GM12878 (cell line): ENCODE measurements around the gene RPL13A. TPM values are rescaled to one million over a fixed set of nuclear protein-coding genes. Genes with fewer than 3 reads are reported as not detected.
A peak's percentile ranks its signal among the peaks of the same experiment; 100 is the strongest.

ENCODE experiments used
- ATAC-seq: fragments of 200-7000 bp; cut with Tn5 transposase; 3 replicates; pipeline ENCODE4 v1.9.1; 2020; ENCODE audit warnings: mild to moderate bottlenecking, moderate library complexity
- BruUV-seq: library from RNA; stranded (reverse); fragments of 400-500 nt; replicated peaks from 2 replicates; lab custom pipeline; 2021; lab: Mats Ljungman, UMichigan
- CTCF ChIA-PET: fragments of 300-600 bp; sonication (Branson Sonifier 250); formaldehyde crosslinking; extraction: SDS; loops from one replicate; lab custom pipeline; 2021; ENCODE audit warnings: inconsistent platforms; lab: Yijun Ruan, JAX
- POLR2A ChIA-PET: fragments of 350-600 bp; formaldehyde crosslinking; extraction: SDS; loops from one replicate; lab custom pipeline; 2021; ENCODE audit warnings: inconsistent platforms; lab: Charles Lee
- RAD21 ChIA-PET: fragments of 300-600 bp; sonication (Branson Sonifier 250); formaldehyde crosslinking; loops from one replicate; lab custom pipeline; 2023; ENCODE audit warnings: antibody characterized with exemption; ENCODE audit not compliant: unreplicated experiment; lab: Charles Lee
- SMC1A ChIA-PET: fragments of 300-600 bp; sonication (Branson Sonifier 250); formaldehyde crosslinking; loops from one replicate; lab custom pipeline; 2023; ENCODE audit not compliant: unreplicated experiment, uncharacterized antibody; lab: Charles Lee
- DNase-seq: peaks from one replicate; pipeline ENCODE4 v3.0.0-alpha.2; 2011; ENCODE audit warnings: low read depth, low spot score
- FAIRE-seq: peaks from 3 replicates; lab custom pipeline; 2011; peaks lifted over from hg19 to GRCh38; lab: Jason Lieb, UNC
- H2AFZ ChIP-seq: 2 replicates; pipeline ENCODE4 v1.6.0; 2011; ENCODE audit warnings: low read depth, low read length, control low read depth; ENCODE audit not compliant: control insufficient read depth
- H3K27ac ChIP-seq: 2 replicates; pipeline ENCODE4 v1.5.1; 2011; ENCODE audit warnings: control low read depth; ENCODE audit not compliant: control insufficient read depth, insufficient read depth
- H3K27me3 ChIP-seq, 2 experiments: replicated peaks in 1 of 2; 2 replicates each; pipeline versions ENCODE4 v1.6.0 to v1.6.1; 2011; ENCODE audit warnings: low read length in 1 of 2; ENCODE audit not compliant: control insufficient read depth in 2 of 2, insufficient read depth in 2 of 2
- H3K36me3 ChIP-seq, 2 experiments: 2 replicates each; pipeline ENCODE4 v1.5.1; 2011; ENCODE audit warnings: low read length in 1 of 2; ENCODE audit not compliant: control insufficient read depth in 2 of 2, insufficient read depth in 2 of 2
- H3K4me1 ChIP-seq: 2 replicates; pipeline ENCODE4 v1.6.1; 2011; ENCODE audit warnings: mild to moderate bottlenecking, low read length, moderate library complexity, mixed read lengths; ENCODE audit not compliant: control insufficient read depth, insufficient read depth
- H3K4me2 ChIP-seq: 2 replicates; pipeline ENCODE4 v1.6.0; 2011; ENCODE audit warnings: control low read depth; ENCODE audit not compliant: control insufficient read depth, insufficient read depth
- H3K4me3 ChIP-seq: fragments of 200-600 bp; sonication (generic); 2 replicates; pipeline ENCODE4 v1.5.1; 2016
- H3K79me2 ChIP-seq: 2 replicates; pipeline ENCODE4 v1.6.0; 2011; ENCODE audit warnings: low read length; ENCODE audit not compliant: control insufficient read depth, insufficient read depth
- H3K9ac ChIP-seq: 2 replicates; pipeline ENCODE4 v1.8.0; 2011; ENCODE audit warnings: low read length, control low read depth, mixed read lengths; ENCODE audit not compliant: control insufficient read depth, insufficient read depth
- H3K9me3 ChIP-seq: replicated peaks from 3 replicates; pipeline ENCODE4 v1.5.1; 2011; ENCODE audit warnings: mild to moderate bottlenecking, low read length; ENCODE audit not compliant: control insufficient read depth, insufficient read depth
- H4K20me1 ChIP-seq: 2 replicates; pipeline ENCODE4 v1.6.0; 2011; ENCODE audit not compliant: control insufficient read depth, insufficient read depth
- ASH2L ChIP-seq: fragments of 300-600, 200-600 bp; sonication (generic); IDR thresholded peaks from 2 replicates; pipeline ENCODE4 v1.6.1; 2017; ENCODE audit warnings: low read depth, mild to moderate bottlenecking, borderline replicate concordance
- ATF7 ChIP-seq: fragments of 450-650 bp; IDR thresholded peaks from 2 replicates; pipeline ENCODE4 v1.6.1; 2016; ENCODE audit warnings: low read depth, mild to moderate bottlenecking
- CBX3 ChIP-seq: fragments of 200-600 bp; sonication (generic); IDR thresholded peaks from 2 replicates; pipeline ENCODE4 v1.6.1; 2016; ENCODE audit warnings: low read depth, borderline replicate concordance
- CHD4 ChIP-seq: fragments of 200-600 bp; sonication (generic); IDR thresholded peaks from 2 replicates; pipeline ENCODE4 v1.6.1; 2016; ENCODE audit warnings: mild to moderate bottlenecking
- CREM ChIP-seq: IDR thresholded peaks from 2 replicates; pipeline ENCODE4 v1.6.1; 2014; ENCODE audit warnings: antibody characterized with exemption, low read depth
- CTCF ChIP-seq, 3 experiments: IDR thresholded peaks in 2 of 3; conservative IDR thresholded peaks in 1 of 3; 2 replicates each; pipeline ENCODE4 v1.5.1; 2011; ENCODE audit warnings: low read depth in 3 of 3, low read length in 3 of 3, mild to moderate bottlenecking in 3 of 3, control low read depth in 2 of 3, moderate library complexity in 2 of 3, inconsistent platforms in 1 of 3, mixed read lengths in 1 of 3; ENCODE audit not compliant: control insufficient read depth in 2 of 3, insufficient read depth in 1 of 3; ENCODE audit errors: extremely low read depth in 1 of 3
- IRF4 ChIP-seq: IDR thresholded peaks from 2 replicates; pipeline ENCODE4 v1.6.1; 2011; ENCODE audit warnings: low read depth, low read length
- MEF2B ChIP-seq: fragments of 450-650 bp; IDR thresholded peaks from 2 replicates; pipeline ENCODE4 v1.6.1; 2018; ENCODE audit warnings: mild to moderate bottlenecking, moderate library complexity; ENCODE audit not compliant: partially characterized antibody, poor library complexity, severe bottlenecking
- MXI1 ChIP-seq: fragments of 150-350 bp; IDR thresholded peaks from 2 replicates; pipeline ENCODE4 v1.6.1; 2011; ENCODE audit warnings: low read depth, mild to moderate bottlenecking, inconsistent platforms, low read length, improper control_type of control experiment
- NFYB ChIP-seq: IDR thresholded peaks from 2 replicates; pipeline ENCODE4 v1.6.1; 2011; ENCODE audit warnings: low read depth, mild to moderate bottlenecking, low read length, improper control_type of control experiment, moderate library complexity; ENCODE audit not compliant: insufficient read depth
- NR2F1 ChIP-seq: fragments of 450-650 bp; conservative IDR thresholded peaks from 2 replicates; pipeline ENCODE4 v1.6.1; 2017; ENCODE audit warnings: mild to moderate bottlenecking
- RBBP5 ChIP-seq: fragments of 200-600 bp; sonication (generic); conservative IDR thresholded peaks from 2 replicates; pipeline ENCODE4 v1.6.1; 2016
- RUNX3 ChIP-seq: IDR thresholded peaks from 2 replicates; pipeline ENCODE4 v1.6.1; 2012; ENCODE audit warnings: low read length, inconsistent platforms
- SMARCA5 ChIP-seq: fragments of 450-650 bp; IDR thresholded peaks from 2 replicates; pipeline ENCODE4 v1.6.1; 2017; ENCODE audit warnings: mild to moderate bottlenecking
- SMC3 ChIP-seq: IDR thresholded peaks from 2 replicates; pipeline ENCODE4 v1.6.1; 2011; ENCODE audit warnings: low read length, improper control_type of control experiment, borderline replicate concordance
- SP1 ChIP-seq: IDR thresholded peaks from one replicate; pipeline ENCODE4 v1.6.1; 2011; ENCODE audit warnings: low read depth, low read length
- YBX1 ChIP-seq: fragments of 450-650 bp; IDR thresholded peaks from 2 replicates; pipeline ENCODE4 v1.6.1; 2016; ENCODE audit warnings: antibody characterized with exemption
- YY1 ChIP-seq: IDR thresholded peaks from 2 replicates; pipeline ENCODE4 v1.6.1; 2011; ENCODE audit warnings: low read depth, mild to moderate bottlenecking, low read length
- ZBTB33 ChIP-seq: fragments of 450-650 bp; IDR thresholded peaks from 2 replicates; pipeline ENCODE4 v1.6.1; 2017; ENCODE audit warnings: mild to moderate bottlenecking
- ZNF24 ChIP-seq: fragments of 450-650 bp; IDR thresholded peaks from 2 replicates; pipeline ENCODE4 v1.6.1; 2017; ENCODE audit warnings: antibody characterized with exemption, mild to moderate bottlenecking
- WGBS: methylation state at CpG from one replicate; pipeline ENCODE4 v1.1.6; 2016; ENCODE audit warnings: low lambda C conversion rate; ENCODE audit not compliant: insufficient replicate concordance, insufficient coverage; ENCODE audit errors: missing lambda C conversion rate; 5-methylcytosine and 5-hydroxymethylcytosine counted together
- in situ Hi-C: fragments of 300-500 bp; cut with MboI; formaldehyde crosslinking; loops from 9 replicates; pipeline ENCODE4 v1.14.3; 2018; ENCODE audit warnings: mixed read lengths
- intact Hi-C: fragments of 100-400 bp; cut with micrococcal nuclease; formaldehyde crosslinking; loops from one replicate; pipeline ENCODE4 v1.14.2; 2022; ENCODE audit not compliant: unreplicated experiment
- polyA plus RNA-seq, 11 experiments: library from polyadenylated mRNA; depleted of rRNA in 4 of 11; unstranded in 6 of 11; stranded (reverse) in 5 of 11; fragments of >200 nt; fragmentation: Nextera tagmentation in 4 of 11; fragmentation: Illumina TruSeq in 1 of 11; extraction: Ambion mirVana in 4 of 11; extraction: Trizol in 1 of 11; gene quantifications; 1 replicate in 1 of 11; 2 replicates in 10 of 11; pipeline versions ENCODE4 v1.2.1 to v1.2.3, GENCODE V29; 2011 to 2016; ENCODE audit warnings: inconsistent platforms in 2 of 11, missing spikeins in 2 of 11, low read depth in 1 of 11
- total RNA-seq, 4 experiments: library from RNA; depleted of rRNA in 3 of 4; stranded (reverse); fragments of >200 nt in 3 of 4; fragmentation: Illumina TruSeq in 1 of 4; extraction: Trizol in 1 of 4; gene quantifications; 2 replicates each; pipeline versions ENCODE4 v1.2.1 to v1.2.3, GENCODE V29; 2013 to 2021
- TF ChIP-seq, protein P1 (sequence below): fragments of 450-650 bp; IDR thresholded peaks from 2 replicates; pipeline ENCODE4 v1.6.1; 2017; ENCODE audit warnings: low read depth, mild to moderate bottlenecking, moderate library complexity

RPL13A gene
- total and polyA plus RNA-seq, 10 of the 15 experiments (the other 5 are each of a cell fraction or from before 2014, with no cell fraction given): 1,426 to 8,961 (median 4,266) TPM

DNA sequence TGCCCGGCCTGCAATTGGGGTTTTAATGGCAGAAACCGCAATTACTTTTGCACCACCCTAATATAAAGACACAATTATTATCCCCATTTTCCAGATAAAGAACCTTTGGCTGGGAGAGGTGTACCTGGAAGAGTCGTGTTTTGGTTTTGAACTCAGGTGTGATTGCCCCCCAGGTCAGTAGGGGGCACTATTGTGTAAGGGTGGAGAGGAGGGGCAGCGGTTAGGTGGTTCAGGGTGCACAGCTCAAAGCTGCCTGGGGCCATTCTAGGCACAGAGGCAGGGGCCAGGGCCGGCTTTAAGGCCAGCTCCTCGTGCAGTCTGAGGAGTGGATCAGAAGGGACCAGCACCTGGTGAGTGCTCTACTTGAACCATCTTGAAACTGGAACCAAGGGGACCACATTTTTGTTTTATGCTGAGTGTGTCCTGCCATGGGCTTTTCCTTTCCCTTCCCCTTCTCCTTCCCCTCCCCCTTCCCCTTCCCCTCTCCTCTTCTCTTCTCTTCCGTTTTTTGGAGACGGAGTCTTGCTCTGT is 19.2 kb downstream of the RPL13A start:
- ATAC-seq (peak; percentile 90), FAIRE-seq (no peak), DNase-seq (no peak)
- Histone ChIP-seq H3K27me3 (no peaks in the 10 kb centered on the region), H2AFZ (no peak overlapping the region), H3K4me1 (no peaks in the 10 kb centered on the region; the same call in 1 of the 2 replicates), H3K9ac (no peak overlapping the region), H3K36me3 (no peaks in the 10 kb centered on the region), H3K79me2 (no peaks in the 10 kb centered on the region), H3K27ac (no peak overlapping the region), H3K4me3 (no peak overlapping the region), H3K4me2 (no peak overlapping the region), H4K20me1 (no peaks in the 10 kb centered on the region), H3K9me3 (no peaks in the 10 kb centered on the region)
- ChIA-PET CTCF (interaction anchor here (0.6 to 5.9 kb wide), 9 partner anchors 28 to 172 kb away, joined by 3 to 46 read pairs (median 3); partner anchors contain the start of gene FLT3LG), RAD21 (interaction anchor here (0.6 to 2.9 kb wide), 6 partner anchors 40 to 491 kb away, joined by 4 to 27 read pairs (median 5); no protein-coding TSS in a partner anchor), POLR2A (interaction anchor here (0.5 kb wide), 1 partner anchor 21 kb away, joined by 3 read pairs; the partner anchor contains the start of gene RCN3), SMC1A (interaction anchor here (0.6 to 8.5 kb wide), 6 partner anchors 11 to 169 kb away, joined by 3 to 70 read pairs (median 4); no protein-coding TSS in a partner anchor)
- in situ Hi-C loops (loop anchor here (5.0 kb wide), 1 partner anchor 36 kb away; no protein-coding TSS in a partner anchor), intact Hi-C loops (loop anchor here (1.0 kb wide), 1 partner anchor 41 kb away; no protein-coding TSS in a partner anchor)
- WGBS: 3% methylated on average over 6 of the region's 8 CpGs
- BruUV-seq: no TSS peak
- TF ChIP-seq, protein P1, sequence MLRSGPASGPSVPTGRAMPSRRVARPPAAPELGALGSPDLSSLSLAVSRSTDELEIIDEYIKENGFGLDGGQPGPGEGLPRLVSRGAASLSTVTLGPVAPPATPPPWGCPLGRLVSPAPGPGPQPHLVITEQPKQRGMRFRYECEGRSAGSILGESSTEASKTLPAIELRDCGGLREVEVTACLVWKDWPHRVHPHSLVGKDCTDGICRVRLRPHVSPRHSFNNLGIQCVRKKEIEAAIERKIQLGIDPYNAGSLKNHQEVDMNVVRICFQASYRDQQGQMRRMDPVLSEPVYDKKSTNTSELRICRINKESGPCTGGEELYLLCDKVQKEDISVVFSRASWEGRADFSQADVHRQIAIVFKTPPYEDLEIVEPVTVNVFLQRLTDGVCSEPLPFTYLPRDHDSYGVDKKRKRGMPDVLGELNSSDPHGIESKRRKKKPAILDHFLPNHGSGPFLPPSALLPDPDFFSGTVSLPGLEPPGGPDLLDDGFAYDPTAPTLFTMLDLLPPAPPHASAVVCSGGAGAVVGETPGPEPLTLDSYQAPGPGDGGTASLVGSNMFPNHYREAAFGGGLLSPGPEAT: no peak
- TF ChIP-seq MEF2B (no peak), CREM (no peak), RBBP5 (no peak), MXI1 (0 out of 2 replicates have a peak, but pooled peaks have one; percentile 12), NR2F1 (no peak), CTCF (IDR thresholded peaks at IDR 0.05 in 2 of 3, conservative IDR thresholded peaks at IDR 0.05 in 1 of 3; ENCODE audit: control insufficient read depth in 2 of 3, extremely low read depth in 1 of 3, insufficient read depth in 1 of 3, low read depth in 3 of 3, low read length in 3 of 3) (peak; percentile 90 to 96 (median 91)), CHD4 (no peak), RUNX3 (peak; percentile 67; the same call in 1 of the 2 replicates), ZBTB33 (no peak), NFYB (no peak), YY1 (peak; percentile 64; the same call in 1 of the 2 replicates), IRF4 (0 out of 2 replicates have a peak, but pooled peaks have one; percentile 41), ATF7 (no peak), YBX1 (no peak), ZNF24 (0 out of 2 replicates have a peak, but pooled peaks have one; percentile 11), SP1 (no peak), SMARCA5 (peak; percentile 62), CBX3 (no peak), ASH2L (no peak), SMC3 (peak; percentile 90)
